ENCODE results near the gene TMEM79. TPM values are rescaled to one million over a fixed set of nuclear protein-coding genes. Genes with fewer than 3 reads are reported as not detected.

The TMEM79 gene
- total and polyA plus RNA-seq, 2 of the 4 experiments (the other 2 are of a cell fraction): 0.54 to 3.3 TPM

- Histone ChIP-seq H2AK9ac (replicated peaks; ENCODE audit: low read depth, low read length, poor library complexity) (no peak overlapping the region), H3K56ac (ENCODE audit: extremely low read depth, insufficient read depth, low read length) (no peak overlapping the region), H2BK120ac (ENCODE audit: low read depth, low read length) (no peak overlapping the region), H3K23ac (ENCODE audit: low read depth, low read length) (no peak overlapping the region), H3K27me3 (ENCODE audit: control insufficient read depth, insufficient read depth, low read length) (no peaks in the 10 kb centered on the region), H4K91ac (ENCODE audit: insufficient read depth, low read depth, low read length) (no peak overlapping the region), H3K4me3 (ENCODE audit: insufficient read depth, low read depth, low read length) (no peak overlapping the region), H3K14ac (replicated peaks; ENCODE audit: low read depth, low read length) (no peak overlapping the region), H4K8ac (ENCODE audit: low read depth in 2 of 2, low read length in 2 of 2) (no peak overlapping the region), H3K9me3 (ENCODE audit: control insufficient read depth, insufficient read depth, low read length) (no peaks in the 10 kb centered on the region), H3K79me1 (ENCODE audit: low read depth in 1 of 2, low read length in 2 of 2) (peaks cover 9 to 24% of the 10 kb centered on the region in 2 experiments; a peak in 2 of 4 replicates), H3K4me1 (ENCODE audit: control insufficient read depth, insufficient read depth, low read length) (peaks cover 3% of the 10 kb centered on the region), H2AK5ac (ENCODE audit: low read depth, low read length) (no peak overlapping the region), H2BK20ac (ENCODE audit: low read depth, low read length) (no peak overlapping the region), H3K4me2 (ENCODE audit: low read depth, low read length) (no peak overlapping the region), H3K18ac (ENCODE audit: low read depth, low read length) (no peak overlapping the region), H3K9me1 (ENCODE audit: insufficient read depth, low read length) (peaks cover 9% of the 10 kb centered on the region), H2BK5ac (ENCODE audit: low read depth, low read length, poor library complexity, severe bottlenecking) (no peak overlapping the region), H2AFZ (replicated peaks; ENCODE audit: low read length, poor library complexity) (no peak overlapping the region), H4K5ac (ENCODE audit: low read depth, low read length) (no peak overlapping the region), H3K9ac (ENCODE audit: low read depth, low read length) (no peak overlapping the region), H3K27ac (ENCODE audit: insufficient read depth, low read length) (no peak overlapping the region), H4K20me1 (ENCODE audit: insufficient read depth, low read length) (peaks cover 8% of the 10 kb centered on the region; the same call in 1 of the 2 replicates), H2BK15ac (ENCODE audit: low read depth, low read length) (no peak overlapping the region), H3K36me3 (ENCODE audit: control insufficient read depth, insufficient read depth, low read length) (peaks cover 61% of the 10 kb centered on the region), H3K4ac (ENCODE audit: low read depth, low read length) (no peak overlapping the region)
- DNase-seq (peak; percentile 47), ATAC-seq (ENCODE audit: low read depth) (peak; percentile 36)
- peak; percentile 96 for TF ChIP-seq CEBPB (IDR thresholded peaks at IDR 0.05; ENCODE audit: low read depth, low read length)
- no peak for TF ChIP-seq POLR2A (IDR thresholded peaks at IDR 0.05; ENCODE audit: low read depth, low read length)
- intact Hi-C loops (cut with micrococcal nuclease): loop anchor here (10.0 kb wide), 1 partner anchor 216 kb away; no protein-coding TSS in a partner anchor
- CTCF ChIA-PET: no interaction called here
- WGBS, 2 experiments (ENCODE audit: extremely low coverage in 2 of 2, insufficient read length in 1 of 2): 97% methylated on average over 5 of the region's 6 CpGs; no CpG with 5 or more reads in 1 of the 2 experiments
- BruUV-seq (replicated peaks): no TSS peak
- in situ Hi-C loops (cut with MboI; ENCODE audit: low sequenced_read_pairs): no loop called here
- dilution Hi-C loops (cut with HindIII; ENCODE audit: low sequenced_read_pairs, unreplicated experiment): no loop called here
- POLR2A ChIA-PET (ENCODE audit: unreplicated experiment): no interaction called here
Measured at GRCh38 chr1:156310962-156311361, 26.8 kb downstream of the TMEM79 start.

Data from IMR-90 (cell line).